Lower leg skin (tissue), 4 donors: Measurements from ENCODE around the gene RIIAD1. TPM values are rescaled to one million over a fixed set of nuclear protein-coding genes. Genes with fewer than 3 reads are reported as not detected.
"Not testable (repeated sequence)": the region's sequence is repeated elsewhere in the genome, so short reads cannot be mapped to it uniquely, and the experiment has no call there.

Experiments
- DNase-seq, 2 donors: peaks; one replicate each; pipeline ENCODE4 v3.0.0-alpha.2; 2019; ENCODE audit warnings: low spot score in 2 of 2
- H3K4me3 ChIP-seq: fragments of 200-600 bp; sonication (generic); 2 replicates; pipeline ENCODE4 v1.5.1; 2017; ENCODE audit warnings: mild to moderate bottlenecking, low read depth; ENCODE audit not compliant: poor library complexity, severe bottlenecking
- POLR2A ChIP-seq, 2 donors: fragments of 450-650 bp; IDR thresholded peaks; one replicate each; pipeline ENCODE4 v1.6.1; 2016 to 2017; ENCODE audit warnings: antibody characterized with exemption in 2 of 2, mild to moderate bottlenecking in 1 of 2, moderate library complexity in 1 of 2
- WGBS, 2 donors: methylation state at CpG; one replicate each; pipeline ENCODE4 v1.1.5; 2018; 5-methylcytosine and 5-hydroxymethylcytosine counted together
- intact Hi-C: fragments of 100-400 bp; cut with DNase I; formaldehyde crosslinking; loops from one replicate; pipeline ENCODE4 v1.15.0; 2023; ENCODE audit warnings: low total_unique reads
- total RNA-seq, 4 donors: library from RNA; depleted of rRNA; stranded (reverse); fragments of >200 nt; gene quantifications; one replicate each; pipeline ENCODE4 v1.1.0, GENCODE V29; 2016
- TF ChIP-seq, protein P1 (sequence below), 3 donors: fragments of 450-650 bp; IDR thresholded peaks; one replicate each; pipeline ENCODE4 v1.5.1; 2016; ENCODE audit warnings: antibody characterized with exemption in 3 of 3, mild to moderate bottlenecking in 3 of 3, moderate library complexity in 2 of 3

The RIIAD1 gene
- total RNA-seq, 4 donors from 2014 or later = not detected

DNA sequence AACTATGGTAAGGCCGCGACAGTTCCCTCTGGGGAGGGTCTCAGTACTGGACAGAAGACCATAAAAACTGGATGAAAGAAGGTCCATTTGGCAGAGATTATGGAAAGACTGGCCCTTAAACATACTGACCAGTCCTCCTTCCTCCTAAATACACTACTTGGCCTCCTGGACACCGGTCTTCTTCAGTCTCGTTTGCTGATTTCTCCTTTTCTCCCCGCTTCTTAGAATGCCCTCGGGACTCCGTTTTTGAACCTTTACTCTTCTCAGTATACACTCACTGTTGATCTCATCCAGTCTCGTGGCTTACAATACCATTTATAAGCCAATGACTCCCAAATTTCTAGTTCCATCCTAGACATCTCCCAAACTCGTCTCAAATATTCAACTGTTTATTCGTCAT lies 42.7 kb downstream of the RIIAD1 start:
- 52 to 60% methylated on average over 10 of the region's 10 CpGs for WGBS, 2 donors
- intact Hi-C loops = no loop called here
- TF ChIP-seq, protein P1, sequence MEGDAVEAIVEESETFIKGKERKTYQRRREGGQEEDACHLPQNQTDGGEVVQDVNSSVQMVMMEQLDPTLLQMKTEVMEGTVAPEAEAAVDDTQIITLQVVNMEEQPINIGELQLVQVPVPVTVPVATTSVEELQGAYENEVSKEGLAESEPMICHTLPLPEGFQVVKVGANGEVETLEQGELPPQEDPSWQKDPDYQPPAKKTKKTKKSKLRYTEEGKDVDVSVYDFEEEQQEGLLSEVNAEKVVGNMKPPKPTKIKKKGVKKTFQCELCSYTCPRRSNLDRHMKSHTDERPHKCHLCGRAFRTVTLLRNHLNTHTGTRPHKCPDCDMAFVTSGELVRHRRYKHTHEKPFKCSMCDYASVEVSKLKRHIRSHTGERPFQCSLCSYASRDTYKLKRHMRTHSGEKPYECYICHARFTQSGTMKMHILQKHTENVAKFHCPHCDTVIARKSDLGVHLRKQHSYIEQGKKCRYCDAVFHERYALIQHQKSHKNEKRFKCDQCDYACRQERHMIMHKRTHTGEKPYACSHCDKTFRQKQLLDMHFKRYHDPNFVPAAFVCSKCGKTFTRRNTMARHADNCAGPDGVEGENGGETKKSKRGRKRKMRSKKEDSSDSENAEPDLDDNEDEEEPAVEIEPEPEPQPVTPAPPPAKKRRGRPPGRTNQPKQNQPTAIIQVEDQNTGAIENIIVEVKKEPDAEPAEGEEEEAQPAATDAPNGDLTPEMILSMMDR (IDR thresholded peaks at IDR 0.05) = no peak
- TF ChIP-seq POLR2A (IDR thresholded peaks at IDR 0.05) = no peak
- H3K4me3 ChIP-seq = no peak overlapping the region
- no peak for DNase-seq

DNA sequence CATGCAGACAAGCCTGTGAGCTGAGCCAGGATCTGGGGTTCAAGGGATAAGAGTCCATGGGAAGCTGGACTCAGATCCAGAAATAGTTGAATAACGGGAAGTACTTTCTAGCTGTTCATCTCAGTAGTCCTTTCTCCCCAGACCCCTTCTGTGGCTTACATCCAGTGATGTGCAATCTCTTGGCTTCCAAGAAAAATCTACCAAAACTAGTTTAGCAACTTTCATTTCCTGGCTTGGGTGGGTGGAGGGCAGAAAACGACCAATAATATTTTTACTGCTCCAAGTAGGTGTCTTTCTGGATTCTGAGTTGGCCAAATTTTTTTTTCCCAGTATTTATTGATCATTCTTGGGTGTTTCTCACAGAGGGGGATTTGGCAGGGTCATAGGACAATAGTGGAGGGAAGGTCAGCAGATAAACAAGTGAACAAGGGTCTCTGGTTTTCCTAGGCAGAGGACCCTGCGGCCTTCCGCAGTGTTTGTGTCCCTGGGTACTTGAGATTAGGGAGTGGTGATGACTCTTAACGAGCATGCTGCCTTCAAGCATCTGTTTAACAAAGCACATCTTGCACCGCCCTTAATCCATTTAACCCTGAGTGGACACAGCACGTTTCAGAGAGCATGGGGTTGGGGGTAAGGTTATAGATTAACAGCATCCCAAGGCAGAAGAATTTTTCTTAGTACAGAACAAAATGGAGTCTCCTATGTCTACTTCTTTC lies 47.2 kb downstream of the RIIAD1 start:
- intact Hi-C loops, DNase-seq, H3K4me3 ChIP-seq: not testable (repeated sequence)
- WGBS, 2 donors = 25 to 35% methylated on average over 2 to 3 of the region's 7 CpGs

DNA sequence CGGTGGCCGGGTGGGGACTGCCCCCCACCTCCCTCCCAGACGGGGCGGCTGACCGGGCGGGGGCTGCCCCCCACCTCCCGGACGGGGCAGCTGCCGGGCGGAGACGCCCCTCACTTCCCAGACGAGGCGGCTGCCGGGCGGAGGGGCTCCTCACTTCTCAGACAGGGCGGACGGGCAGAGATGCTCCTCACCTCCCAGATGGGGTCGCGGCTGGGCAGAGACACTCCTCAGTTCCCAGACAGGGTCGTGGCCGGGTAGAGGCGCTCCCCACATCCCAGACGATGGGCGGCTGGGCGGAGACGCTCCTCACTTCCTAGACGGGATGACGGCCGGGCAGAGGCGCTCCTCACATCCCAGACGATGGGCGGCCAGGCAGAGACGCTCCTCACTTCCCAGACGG lies 47.9 kb downstream of the RIIAD1 start:
- WGBS, 2 donors = 91 to 92% methylated on average over 22 to 23 of the region's 34 CpGs
- DNase-seq, intact Hi-C loops, H3K4me3 ChIP-seq: not testable (repeated sequence)

DNA sequence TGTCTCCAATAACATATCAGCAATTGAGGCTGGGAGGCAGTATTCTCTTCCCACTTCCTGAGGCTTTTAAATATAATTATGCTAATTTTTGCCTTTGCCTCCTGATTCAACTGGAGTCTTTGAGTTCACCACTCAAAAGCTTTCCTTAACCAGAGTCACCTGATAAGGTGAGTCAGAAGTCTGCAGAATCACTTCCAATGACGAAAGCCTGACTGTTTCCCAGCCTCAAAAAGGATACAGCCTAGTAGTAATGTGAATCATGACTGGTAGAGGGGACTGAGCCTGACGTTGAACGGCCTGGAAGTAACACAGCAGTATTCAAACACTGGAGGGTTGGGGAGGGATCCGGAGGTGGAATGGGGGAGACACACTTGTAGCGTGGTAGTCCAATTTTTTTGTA lies 52.4 kb downstream of the RIIAD1 start:
- DNase-seq = no peak
- intact Hi-C loops = no loop called here
- TF ChIP-seq, protein P1 (IDR thresholded peaks at IDR 0.05) = no peak
- TF ChIP-seq POLR2A (IDR thresholded peaks at IDR 0.05) = no peak
- no peak overlapping the region for H3K4me3 ChIP-seq
- 50 to 51% methylated on average over 5 of the region's 5 CpGs for WGBS, 2 donors

DNA sequence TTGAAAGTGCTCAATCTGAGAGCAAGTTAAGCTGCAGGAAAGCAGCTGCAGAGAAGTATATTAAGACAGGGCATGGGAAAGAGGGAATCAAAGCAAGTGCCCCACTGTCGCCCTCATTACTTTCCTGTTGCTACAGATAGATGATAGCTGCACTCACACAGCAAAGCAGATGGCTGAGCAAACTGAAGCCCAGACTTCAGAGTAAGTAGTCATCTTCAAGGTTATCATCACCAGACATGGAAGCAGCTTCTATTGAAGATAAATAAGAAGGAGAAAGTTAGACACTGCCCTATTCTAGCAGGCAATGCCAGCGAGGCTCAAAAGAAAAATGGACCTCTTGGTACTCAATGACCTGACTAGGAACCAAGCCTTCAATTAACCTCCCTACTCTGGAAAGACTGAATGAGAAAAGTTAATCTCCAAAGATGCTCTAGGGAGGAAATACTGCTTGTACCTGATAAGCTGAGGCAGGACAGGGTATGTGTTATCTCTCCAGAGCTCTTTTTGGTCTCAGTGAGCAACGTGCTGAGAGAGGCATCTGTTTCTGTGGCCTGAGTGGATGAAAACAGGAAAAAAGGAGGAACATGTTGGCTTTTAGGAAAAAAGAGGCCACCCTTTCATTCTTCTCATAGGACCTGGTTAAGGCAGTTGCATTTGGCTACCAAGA lies 53.1 kb downstream of the RIIAD1 start:
- DNase-seq = no peak
- TF ChIP-seq, protein P1 (IDR thresholded peaks at IDR 0.05) = no peak
- no peak for TF ChIP-seq POLR2A (IDR thresholded peaks at IDR 0.05)
- intact Hi-C loops = no loop called here
- WGBS, 2 donors = 80 to 81% methylated on average over 3 of the region's 3 CpGs
- H3K4me3 ChIP-seq = no peak overlapping the region

DNA sequence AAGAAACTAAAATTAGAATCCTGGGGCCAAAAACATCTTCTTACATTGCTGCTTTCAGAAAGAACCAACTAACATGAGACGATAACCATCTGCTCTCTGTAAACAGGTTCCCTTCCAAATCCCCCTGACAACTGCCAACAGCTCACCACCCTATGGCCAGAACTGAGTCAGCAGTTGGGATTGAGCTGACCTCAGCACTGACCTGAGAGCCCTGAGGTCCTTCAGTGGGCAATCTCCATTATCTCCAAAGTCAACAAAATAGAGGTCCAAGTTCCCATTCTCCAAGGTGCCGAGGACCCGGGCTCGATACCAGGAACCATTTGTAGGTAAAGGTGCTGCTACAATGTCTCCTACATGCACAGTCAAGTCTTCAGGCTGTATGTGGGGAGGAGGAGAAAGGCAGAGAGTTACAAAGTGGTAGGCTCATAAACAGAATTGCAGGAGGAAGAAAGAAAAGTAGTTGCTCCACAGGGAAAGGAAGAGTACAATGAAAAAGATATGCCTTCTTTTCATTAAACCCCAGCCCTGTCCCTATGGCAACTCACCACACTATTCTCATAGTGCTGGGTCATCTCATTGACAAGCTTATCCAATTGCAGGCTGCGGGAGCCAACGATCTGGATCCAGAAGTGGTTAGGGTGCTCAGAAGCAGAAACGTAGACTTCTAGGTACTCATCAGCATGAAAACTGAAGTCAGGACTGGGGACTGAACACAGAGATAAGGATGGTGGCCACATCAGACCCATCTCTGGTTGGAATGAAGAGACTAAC lies 54.8 kb downstream of the RIIAD1 start:
- no peak overlapping the region for H3K4me3 ChIP-seq
- intact Hi-C loops = no loop called here
- DNase-seq = no peak
- 93 to 95% methylated on average over 7 of the region's 7 CpGs for WGBS, 2 donors
- no peak for TF ChIP-seq POLR2A (IDR thresholded peaks at IDR 0.05)
- TF ChIP-seq, protein P1 (IDR thresholded peaks at IDR 0.05) = no peak
